ENCODE data around the gene RAD51B. TPM values are rescaled to one million over a fixed set of nuclear protein-coding genes. Genes with fewer than 3 reads are reported as not detected.
A peak's percentile ranks its signal among the peaks of the same experiment; 100 is the strongest.

RAD51B gene
- total RNA-seq, 1 donor from 2014 or later: 28.5 TPM

GRCh38 chr14:68651652-68652432, 832.3 kb downstream of the RAD51B start:
- DNase-seq (ENCODE audit: extremely low spot score in 2 of 2): peak; percentile 61 to 82
- intact Hi-C loops (cut with DNase I): no loop called here
- TF ChIP-seq POLR2AphosphoS5 (IDR thresholded peaks at IDR 0.05; ENCODE audit: insufficient read depth in 1 of 2, low read depth in 1 of 2) (peak in 1 of 2 donors; percentile 34), CTCF (IDR thresholded peaks at IDR 0.05) (no peak), POLR2A (IDR thresholded peaks at IDR 0.05) (no peak)
- no peak overlapping the region for H3K4me3 ChIP-seq
- no peaks in the 10 kb centered on the region for H3K9me3 ChIP-seq
- H3K27ac ChIP-seq: peak overlapping the region; percentile 31
- H3K4me1 ChIP-seq: peaks cover 52% of the 10 kb centered on the region
- H3K36me3 ChIP-seq: no peaks in the 10 kb centered on the region
- H3K27me3 ChIP-seq: no peaks in the 10 kb centered on the region

- Histone ChIP-seq H3K4me3 (no peak overlapping the region), H3K27ac (peak overlapping the region; percentile 31), H3K27me3 (no peaks in the 10 kb centered on the region), H3K36me3 (no peaks in the 10 kb centered on the region), H3K9me3 (no peaks in the 10 kb centered on the region), H3K4me1 (peaks cover 53% of the 10 kb centered on the region)
- peak in 1 of 2 donors; percentile 46 for DNase-seq (ENCODE audit: extremely low spot score in 2 of 2)
- intact Hi-C loops (cut with DNase I): no loop called here
- no peak for TF ChIP-seq POLR2A (IDR thresholded peaks at IDR 0.05)
- TF ChIP-seq CTCF (IDR thresholded peaks at IDR 0.05): no peak
- no peak for TF ChIP-seq POLR2AphosphoS5 (IDR thresholded peaks at IDR 0.05; ENCODE audit: insufficient read depth in 1 of 2, low read depth in 1 of 2)
These were observed 832.8 kb downstream of the RAD51B start for GRCh38 chr14:68652433-68652690.

- Histone ChIP-seq H3K9me3 (no peaks in the 10 kb centered on the region), H3K36me3 (no peaks in the 10 kb centered on the region), H3K4me1 (peaks cover 53% of the 10 kb centered on the region), H3K27me3 (no peaks in the 10 kb centered on the region), H3K4me3 (no peak overlapping the region), H3K27ac (no peak overlapping the region)
- TF ChIP-seq CTCF (IDR thresholded peaks at IDR 0.05): no peak
- TF ChIP-seq POLR2AphosphoS5 (IDR thresholded peaks at IDR 0.05; ENCODE audit: insufficient read depth in 1 of 2, low read depth in 1 of 2): no peak
- TF ChIP-seq POLR2A (IDR thresholded peaks at IDR 0.05): no peak
- intact Hi-C loops (cut with DNase I): no loop called here
- DNase-seq (ENCODE audit: extremely low spot score in 2 of 2): peak; percentile 22 to 37
These were observed 833.5 kb downstream of the RAD51B start for GRCh38 chr14:68653108-68653507.

- peak; percentile 54 to 58 for DNase-seq (ENCODE audit: extremely low spot score in 2 of 2)
- H3K4me1 ChIP-seq: peaks cover 53% of the 10 kb centered on the region
- intact Hi-C loops (cut with DNase I): no loop called here
These were observed 834.2 kb downstream of the RAD51B start for GRCh38 chr14:68653804-68654203.

More at GRCh38 chr14:68653804-68654203, 834.2 kb downstream of the RAD51B start:
- Histone ChIP-seq H3K4me3 (no peak overlapping the region), H3K27me3 (no peaks in the 10 kb centered on the region), H3K9me3 (no peaks in the 10 kb centered on the region), H3K36me3 (no peaks in the 10 kb centered on the region), H3K27ac (no peak overlapping the region)
- TF ChIP-seq POLR2A (IDR thresholded peaks at IDR 0.05) (no peak), POLR2AphosphoS5 (IDR thresholded peaks at IDR 0.05; ENCODE audit: insufficient read depth in 1 of 2, low read depth in 1 of 2) (no peak), CTCF (IDR thresholded peaks at IDR 0.05) (no peak)

Data from vagina (tissue), 2 donors.